H1 (cell line): ENCODE measurements around the gene PBX3. TPM values are rescaled to one million over a fixed set of nuclear protein-coding genes. Genes with fewer than 3 reads are reported as not detected.

Experiments
- CTCF ChIA-PET: fragments of 300-600 bp; sonication (Branson Sonifier 250); formaldehyde crosslinking; loops from one replicate; lab custom pipeline; 2021; ENCODE audit not compliant: partially characterized antibody; lab: Charles Lee
- POLR2A ChIA-PET: fragments of 300-600 bp; sonication (Branson Sonifier 250); formaldehyde crosslinking; loops from one replicate; lab custom pipeline; 2021; ENCODE audit warnings: inconsistent platforms; ENCODE audit not compliant: partially characterized antibody; lab: Charles Lee
- DNase-seq, 2 experiments: peaks; one replicate each; pipeline versions ENCODE4 v3.0.0 to v3.0.0-alpha.2; 2010 to 2022; ENCODE audit warnings: low spot score in 2 of 2, low read depth in 1 of 2, mixed read lengths in 1 of 2
- FAIRE-seq: peaks from 2 replicates; lab custom pipeline; 2011; peaks lifted over from hg19 to GRCh38; lab: Jason Lieb, UNC
- H2AFZ ChIP-seq: 2 replicates; pipeline ENCODE4 v1.8.1; 2012; ENCODE audit warnings: low read length, inconsistent platforms
- H2AK5ac ChIP-seq: 2 replicates; pipeline ENCODE4 v1.6.1; 2013; ENCODE audit warnings: low read depth, low read length
- H2BK120ac ChIP-seq: replicated peaks from 2 replicates; pipeline ENCODE3; 2013; ENCODE audit warnings: low read depth, low read length, inconsistent platforms
- H2BK12ac ChIP-seq: 2 replicates; pipeline ENCODE4 v1.6.1; 2013; ENCODE audit warnings: low read depth, low read length
- H2BK15ac ChIP-seq: 2 replicates; pipeline ENCODE4 v1.6.1; 2013; ENCODE audit warnings: low read length
- H2BK20ac ChIP-seq: 2 replicates; pipeline ENCODE4 v1.6.1; 2013; ENCODE audit warnings: low read length
- H2BK5ac ChIP-seq: 2 replicates; pipeline ENCODE4 v1.6.1; 2013; ENCODE audit warnings: low read depth, low read length
- H3K14ac ChIP-seq: 2 replicates; pipeline ENCODE4 v1.6.1; 2013; ENCODE audit warnings: inconsistent platforms; ENCODE audit not compliant: insufficient read length
- H3K18ac ChIP-seq: 2 replicates; pipeline ENCODE4 v1.6.1; 2013; ENCODE audit warnings: low read length; ENCODE audit errors: extremely low read depth
- H3K23ac ChIP-seq: 2 replicates; pipeline ENCODE4 v1.6.1; 2013; ENCODE audit warnings: inconsistent platforms; ENCODE audit not compliant: insufficient read length
- H3K23me2 ChIP-seq: 2 replicates; pipeline ENCODE4 v1.6.1; 2013; ENCODE audit warnings: low read depth, low read length
- H3K27ac ChIP-seq: 2 replicates; pipeline ENCODE4 v1.6.1; 2011; ENCODE audit warnings: low read depth, low read length, inconsistent platforms
- H3K27me3 ChIP-seq, 4 experiments: replicated peaks in 1 of 4; 1 replicate in 1 of 4; 2 replicates in 3 of 4; pipeline versions ENCODE4 v1.6.1 to v1.8.1; 2011 to 2013; ENCODE audit warnings: low read length in 3 of 4, mild to moderate bottlenecking in 3 of 4, inconsistent platforms in 2 of 4, mixed read lengths in 2 of 4, moderate library complexity in 1 of 4; ENCODE audit not compliant: control insufficient read depth in 3 of 4, insufficient read depth in 3 of 4; ENCODE audit errors: extremely low read depth in 1 of 4
- H3K36me3 ChIP-seq, 4 experiments: 2 replicates each; pipeline versions ENCODE4 v1.6.1 to v1.8.1; 2011 to 2013; ENCODE audit warnings: mild to moderate bottlenecking in 4 of 4, low read length in 3 of 4, moderate library complexity in 2 of 4, control low read depth in 1 of 4, inconsistent platforms in 1 of 4; ENCODE audit not compliant: insufficient read depth in 4 of 4, control insufficient read depth in 2 of 4
- H3K4ac ChIP-seq: replicated peaks from 2 replicates; pipeline ENCODE3; 2013; ENCODE audit warnings: low read length, low read depth, mixed read lengths, inconsistent platforms; ENCODE audit not compliant: insufficient read length
- H3K4me1 ChIP-seq, 4 experiments: replicated peaks in 1 of 4; 1 replicate in 1 of 4; 2 replicates in 3 of 4; pipeline versions ENCODE4 v1.6.1 to v1.8.1; 2011 to 2013; ENCODE audit warnings: low read length in 3 of 4, inconsistent platforms in 2 of 4, mixed read lengths in 1 of 4; ENCODE audit not compliant: insufficient read depth in 4 of 4, control insufficient read depth in 3 of 4
- H3K4me2 ChIP-seq, 2 experiments: 2 replicates each; pipeline versions ENCODE4 v1.6.1 to v1.8.1; 2011 to 2013; ENCODE audit warnings: low read depth in 2 of 2, low read length in 2 of 2, control low read depth in 1 of 2, inconsistent platforms in 1 of 2, mild to moderate bottlenecking in 1 of 2; ENCODE audit not compliant: insufficient read depth in 1 of 2
- H3K4me3 ChIP-seq, 4 experiments: fragments of 200-600, 300-600 bp in 1 of 4; sonication (generic), shearing (Covaris generic), sonication (Bioruptor Twin) in 1 of 4; 2 replicates each; pipeline versions ENCODE4 v1.5.1 to v1.8.1; 2011 to 2016; ENCODE audit warnings: low read length in 4 of 4, low read depth in 3 of 4, control low read depth in 2 of 4, inconsistent platforms in 2 of 4, mild to moderate bottlenecking in 2 of 4, mixed read lengths in 1 of 4, moderate library complexity in 1 of 4; ENCODE audit not compliant: insufficient read depth in 2 of 4; ENCODE audit errors: extremely low read depth in 1 of 4
- H3K56ac ChIP-seq: replicated peaks from 2 replicates; pipeline ENCODE3; 2013; ENCODE audit warnings: low read depth, mild to moderate bottlenecking, mixed read lengths, low read length, inconsistent platforms; ENCODE audit not compliant: insufficient read length
- H3K79me1 ChIP-seq: 2 replicates; pipeline ENCODE4 v1.6.1; 2013; ENCODE audit warnings: low read depth, low read length, control low read depth
- H3K79me2 ChIP-seq, 2 experiments: 2 replicates each; pipeline versions ENCODE4 v1.6.1 to v1.8.1; 2012 to 2013; ENCODE audit warnings: low read length in 2 of 2, mild to moderate bottlenecking in 2 of 2, inconsistent platforms in 1 of 2; ENCODE audit not compliant: insufficient read depth in 2 of 2, control insufficient read depth in 1 of 2
- H3K9ac ChIP-seq, 4 experiments: replicated peaks in 1 of 4; 1 replicate in 1 of 4; 2 replicates in 3 of 4; pipeline versions ENCODE4 v1.6.1 to v1.8.1; 2011 to 2013; ENCODE audit warnings: low read depth in 3 of 4, low read length in 3 of 4, control low read depth in 2 of 4, mild to moderate bottlenecking in 2 of 4, moderate library complexity in 2 of 4, inconsistent platforms in 1 of 4; ENCODE audit errors: extremely low read depth in 1 of 4
- H3K9me3 ChIP-seq, 2 experiments: 2 replicates each; pipeline versions ENCODE4 v1.6.1 to v1.8.1; 2012 to 2013; ENCODE audit warnings: mild to moderate bottlenecking in 2 of 2, moderate library complexity in 2 of 2, control low read depth in 1 of 2, inconsistent platforms in 1 of 2, low read depth in 1 of 2, low read length in 1 of 2, mixed read lengths in 1 of 2; ENCODE audit not compliant: insufficient read depth in 2 of 2
- H4K20me1 ChIP-seq, 2 experiments: replicated peaks in 1 of 2; 2 replicates each; pipeline versions ENCODE3 to v1.8.1; 2011 to 2013; ENCODE audit warnings: inconsistent platforms in 2 of 2, low read length in 2 of 2, mild to moderate bottlenecking in 1 of 2; ENCODE audit not compliant: insufficient read depth in 2 of 2, control insufficient read depth in 1 of 2
- H4K5ac ChIP-seq: 2 replicates; pipeline ENCODE4 v1.6.1; 2013; ENCODE audit warnings: low read length, low read depth, mixed read lengths, inconsistent platforms; ENCODE audit not compliant: insufficient read length
- H4K8ac ChIP-seq: 2 replicates; pipeline ENCODE4 v1.8.0; 2013; ENCODE audit warnings: mild to moderate bottlenecking, moderate library complexity, low read length, inconsistent platforms; ENCODE audit not compliant: insufficient read depth; ENCODE audit errors: extremely low read depth
- H4K91ac ChIP-seq: replicated peaks from 2 replicates; pipeline ENCODE3; 2013; ENCODE audit warnings: low read length, mixed read lengths, inconsistent platforms; ENCODE audit not compliant: insufficient read length
- CBX5 ChIP-seq: fragments of 300-800, 300-1000 bp; sonication (generic); IDR thresholded peaks from 2 replicates; pipeline ENCODE4 v1.7.1; 2016; ENCODE audit warnings: antibody characterized with exemption, low read length, low read depth
- CBX8 ChIP-seq: fragments of 300-800, 300-1000 bp; sonication (generic); IDR thresholded peaks from 2 replicates; pipeline ENCODE4 v1.7.1; 2016; ENCODE audit warnings: low read depth, low read length, borderline replicate concordance
- CEBPB ChIP-seq: IDR thresholded peaks from 2 replicates; pipeline ENCODE4 v1.6.1; 2012; ENCODE audit warnings: low read depth, low read length
- CTBP2 ChIP-seq: IDR thresholded peaks from 2 replicates; pipeline ENCODE4 v1.7.0; 2011; ENCODE audit warnings: borderline replicate concordance, mild to moderate bottlenecking, moderate library complexity, mixed read lengths, low read length; ENCODE audit not compliant: insufficient read depth, insufficient read length
- GTF2F1 ChIP-seq: IDR thresholded peaks from 2 replicates; pipeline ENCODE4 v1.6.1; 2012; ENCODE audit warnings: low read depth, low read length, improper control_type of control experiment, borderline replicate concordance
- JUND ChIP-seq: IDR thresholded peaks from 2 replicates; pipeline ENCODE4 v1.6.1; 2011; ENCODE audit warnings: mild to moderate bottlenecking, improper control_type of control experiment, low read length
- KDM1A ChIP-seq: fragments of 200-600, 300-600 bp; sonication (generic); IDR thresholded peaks from 2 replicates; pipeline ENCODE4 v1.7.1; 2016; ENCODE audit warnings: mild to moderate bottlenecking, low read length, borderline replicate concordance
- POLR2A ChIP-seq, 2 experiments: IDR thresholded peaks; 1 replicate in 1 of 2; 2 replicates in 1 of 2; pipeline ENCODE4 v1.6.1; 2011; ENCODE audit warnings: low read depth in 2 of 2, low read length in 2 of 2, mild to moderate bottlenecking in 2 of 2; ENCODE audit errors: control extremely low read depth in 1 of 2
- RNF2 ChIP-seq: fragments of 200-900, 300-1000 bp; sonication (generic); IDR thresholded peaks from 2 replicates; pipeline ENCODE4 v1.7.1; 2016; ENCODE audit warnings: borderline replicate concordance, low read depth, mild to moderate bottlenecking, antibody characterized with exemption, low read length; ENCODE audit not compliant: poor library complexity, severe bottlenecking; ENCODE audit errors: missing control alignments
- SIN3A ChIP-seq, 2 experiments: IDR thresholded peaks in 1 of 2; conservative IDR thresholded peaks in 1 of 2; 2 replicates each; pipeline ENCODE4 v1.6.1; 2011 to 2012; ENCODE audit warnings: low read length in 2 of 2, improper control_type of control experiment in 1 of 2, low read depth in 1 of 2, mild to moderate bottlenecking in 1 of 2
- SP1 ChIP-seq: IDR thresholded peaks from 2 replicates; pipeline ENCODE4 v1.6.1; 2011; ENCODE audit warnings: low read depth, low read length
- YY1 ChIP-seq: IDR thresholded peaks from 2 replicates; pipeline ENCODE4 v1.6.1; 2011; ENCODE audit warnings: low read depth, mild to moderate bottlenecking, low read length
- WGBS, 2 experiments: shearing (Covaris generic) in 1 of 2; methylation state at CpG; one replicate each; pipeline versions ENCODE4 v1.1.6 to v1.1.7; 2013 to 2015; ENCODE audit warnings: low lambda C conversion rate in 2 of 2, mixed read lengths in 2 of 2, inconsistent platforms in 1 of 2, low coverage in 1 of 2, missing lambda C conversion rate in 1 of 2; ENCODE audit not compliant: insufficient replicate concordance in 2 of 2, insufficient coverage in 1 of 2, insufficient read length in 1 of 2; ENCODE audit errors: extremely low coverage in 1 of 2, missing lambda C conversion rate in 1 of 2; 5-methylcytosine and 5-hydroxymethylcytosine counted together
- polyA plus RNA-seq, 7 experiments: library from polyadenylated mRNA; depleted of rRNA in 3 of 7; stranded (reverse) in 5 of 7; unstranded in 2 of 7; fragments of >200 nt in 5 of 7; fragments of 200-250 nt in 2 of 7; gene quantifications; 1 replicate in 5 of 7; 2 replicates in 1 of 7; 4 replicates in 1 of 7; pipeline versions ENCODE4 v1.2.1 to v1.2.3, GENCODE V29; 2011 to 2013; ENCODE audit warnings: missing spikeins in 2 of 7, mixed read lengths in 2 of 7
- total RNA-seq: library from RNA; stranded (reverse); fragmentation: NEBNext Ultra II Directional; extraction: Animal tissue kit (Norgen Biotek cat#: 25700); gene quantifications from 2 replicates; pipeline ENCODE4 v1.2.1, GENCODE V29; 2021
- TF ChIP-seq, protein P1 (sequence below): IDR thresholded peaks from 2 replicates; pipeline ENCODE4 v1.6.1; 2011; ENCODE audit warnings: low read depth, mild to moderate bottlenecking, low read length; ENCODE audit not compliant: insufficient read depth
- TF ChIP-seq, protein P2 (sequence below): IDR thresholded peaks from 2 replicates; pipeline ENCODE4 v1.6.1; 2012; ENCODE audit warnings: inconsistent platforms

PBX3 gene
- total and polyA plus RNA-seq, 2 of the 8 experiments (the other 6 are each of a cell fraction or from before 2014, with no cell fraction given): 22.7 to 44.3 TPM

DNA sequence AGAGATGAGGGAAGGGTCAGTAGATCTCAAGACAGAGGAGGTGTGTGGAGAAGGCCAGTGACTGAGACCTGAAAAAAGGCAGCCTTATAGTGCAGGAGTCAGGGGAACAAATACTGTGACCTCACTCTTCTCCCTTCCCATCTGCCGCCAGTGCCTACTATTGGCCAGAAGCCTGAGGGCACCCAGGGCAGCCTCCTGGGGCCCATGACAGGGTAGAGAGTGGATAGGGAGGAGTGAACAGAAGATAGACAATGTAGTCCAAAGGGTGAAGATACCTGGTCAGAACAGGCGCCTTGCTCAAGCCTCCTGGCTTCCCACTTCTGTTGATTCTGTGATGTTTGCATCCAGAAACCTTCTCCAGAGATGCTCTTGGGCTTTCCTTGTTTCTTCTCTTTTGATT, 196.7 kb downstream of the PBX3 start:
- Histone ChIP-seq H2BK120ac (no peak overlapping the region), H3K4me3 (no peak overlapping the region), H3K4me1 (no peaks in the 10 kb centered on the region), H3K27ac (no peak overlapping the region), H3K4me2 (no peak overlapping the region), H3K9me3 (peaks cover 0 to 6% of the 10 kb centered on the region in 2 experiments; a peak in 2 of 4 replicates), H4K5ac (no peak overlapping the region), H3K23ac (no peak overlapping the region), H2BK20ac (no peak overlapping the region), H2AK5ac (no peak overlapping the region), H2BK5ac (no peak overlapping the region), H3K14ac (no peak overlapping the region), H2BK15ac (no peak overlapping the region), H4K8ac (no peak overlapping the region), H4K91ac (no peak overlapping the region), H3K23me2 (no peaks in the 10 kb centered on the region), H3K18ac (no peak overlapping the region), H3K4ac (no peak overlapping the region), H3K79me1 (no peaks in the 10 kb centered on the region), H2AFZ (no peak overlapping the region), H3K36me3 (peaks cover 0 to 6% (median 1%) of the 10 kb centered on the region in 4 experiments; a peak in 3 of 8 replicates), H3K27me3 (no peaks in the 10 kb centered on the region), H3K79me2 (no peaks in the 10 kb centered on the region), H2BK12ac (no peak overlapping the region), H4K20me1 (no peaks in the 10 kb centered on the region), H3K9ac (no peak overlapping the region), H3K56ac (no peak overlapping the region)
- CTCF ChIA-PET: no interaction called here
- POLR2A ChIA-PET: no interaction called here
- no peak for DNase-seq
- 92% methylated on average over 2 of the region's 2 CpGs; no CpG with 5 or more reads in 1 of the 2 experiments for WGBS, 2 experiments
- no peak for FAIRE-seq
- no peak for TF ChIP-seq CTBP2
- no peak for TF ChIP-seq CBX8
- TF ChIP-seq JUND: no peak
- TF ChIP-seq, protein P1, sequence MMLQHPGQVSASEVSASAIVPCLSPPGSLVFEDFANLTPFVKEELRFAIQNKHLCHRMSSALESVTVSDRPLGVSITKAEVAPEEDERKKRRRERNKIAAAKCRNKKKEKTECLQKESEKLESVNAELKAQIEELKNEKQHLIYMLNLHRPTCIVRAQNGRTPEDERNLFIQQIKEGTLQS: no peak
- TF ChIP-seq YY1: no peak
- TF ChIP-seq RNF2: no peak
- no peak for TF ChIP-seq KDM1A
- no peak for TF ChIP-seq SIN3A (conservative IDR thresholded peaks at IDR 0.05 in 1 of 2, IDR thresholded peaks at IDR 0.05 in 1 of 2; ENCODE audit: low read depth in 1 of 2, low read length in 2 of 2)
- TF ChIP-seq CEBPB: no peak
- TF ChIP-seq CBX5: no peak
- TF ChIP-seq POLR2A (IDR thresholded peaks at IDR 0.05; ENCODE audit: control extremely low read depth in 1 of 2, low read depth in 2 of 2, low read length in 2 of 2): no peak
- no peak for TF ChIP-seq GTF2F1
- no peak for TF ChIP-seq SP1
- TF ChIP-seq, protein P2, sequence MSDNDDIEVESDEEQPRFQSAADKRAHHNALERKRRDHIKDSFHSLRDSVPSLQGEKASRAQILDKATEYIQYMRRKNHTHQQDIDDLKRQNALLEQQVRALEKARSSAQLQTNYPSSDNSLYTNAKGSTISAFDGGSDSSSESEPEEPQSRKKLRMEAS: no peak
